HL-60/S4 treated with phorbol 12-myristate 13-acetate at 8.2 ng/mL for 4 days and 3 days (cell line): ENCODE measurements around the gene PABPN1L.

ENCODE experiments used
- in situ Hi-C: fragments of 300-500 bp; cut with MboI; formaldehyde crosslinking; loops from 2 replicates; pipeline ENCODE4 v1.15.0; 2022; ENCODE audit warnings: low sequenced_read_pairs

PABPN1L gene

DNA sequence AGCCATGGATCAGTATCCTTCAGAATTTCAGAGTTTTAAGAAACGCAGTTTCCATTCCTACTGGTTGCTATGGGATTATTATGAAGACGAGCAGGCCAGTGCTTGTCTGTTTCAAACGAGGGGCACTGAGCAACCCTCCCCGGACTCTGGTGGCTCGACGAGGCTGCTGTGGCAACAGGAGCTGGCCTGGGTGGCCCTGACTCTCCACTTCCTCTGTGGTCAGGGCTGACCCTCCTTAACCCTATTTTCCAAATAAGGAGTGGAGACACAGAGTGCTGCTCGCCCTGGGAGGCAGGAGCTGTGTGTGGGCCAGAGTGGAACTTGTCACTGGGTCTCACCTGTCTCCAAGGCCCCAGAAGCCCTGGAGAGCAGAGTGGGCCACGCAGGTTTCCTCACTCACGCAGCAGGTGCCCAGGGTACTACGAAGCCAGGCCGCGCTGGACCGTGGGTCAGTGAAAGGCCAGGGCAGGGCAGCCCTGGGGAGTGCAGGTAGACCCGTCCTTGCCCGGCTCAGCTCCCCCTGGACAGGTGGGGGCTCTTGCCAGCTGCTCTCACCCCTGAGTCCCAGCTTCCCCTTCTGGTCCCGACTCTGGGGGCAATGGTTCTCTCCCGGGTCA, 13.0 kb downstream of the PABPN1L start:
- in situ Hi-C loops: no loop called here

- in situ Hi-C loops: no loop called here
These were observed 14.8 kb downstream of the PABPN1L start for GRCh38 chr16:88851616-88852015.

DNA sequence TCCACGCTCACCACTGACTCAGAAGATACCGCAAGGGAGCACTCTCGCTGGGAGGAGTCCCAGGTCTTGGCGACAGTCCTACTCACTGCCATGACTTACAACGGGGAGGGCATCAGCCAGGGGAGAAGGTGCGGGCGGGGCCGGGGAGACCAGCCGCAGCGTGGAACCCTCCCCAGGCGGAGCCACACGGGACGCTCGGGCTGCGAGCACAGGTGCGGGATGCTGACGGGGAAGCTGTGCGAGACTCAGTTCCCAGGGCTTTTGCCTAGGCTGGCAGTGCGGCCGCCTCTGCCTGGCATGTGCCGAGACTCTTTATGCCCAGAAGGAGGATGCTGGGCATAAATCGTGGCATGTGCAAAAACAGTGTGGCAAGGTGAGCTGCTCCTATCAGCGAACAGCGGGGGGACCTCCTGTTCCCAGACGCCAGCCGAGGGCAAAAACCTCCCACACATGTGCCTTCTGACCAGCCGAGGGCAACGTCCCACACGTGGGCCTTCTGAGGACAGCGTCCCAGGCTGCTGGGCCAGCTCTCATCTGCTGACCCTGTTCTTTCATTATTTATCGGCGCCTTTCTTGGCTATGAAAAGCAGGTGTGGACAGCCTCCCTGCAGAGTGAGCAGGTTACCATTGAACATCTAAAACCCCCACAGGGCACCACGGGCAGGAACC, 15.8 kb downstream of the PABPN1L start:
- in situ Hi-C loops: no loop called here

DNA sequence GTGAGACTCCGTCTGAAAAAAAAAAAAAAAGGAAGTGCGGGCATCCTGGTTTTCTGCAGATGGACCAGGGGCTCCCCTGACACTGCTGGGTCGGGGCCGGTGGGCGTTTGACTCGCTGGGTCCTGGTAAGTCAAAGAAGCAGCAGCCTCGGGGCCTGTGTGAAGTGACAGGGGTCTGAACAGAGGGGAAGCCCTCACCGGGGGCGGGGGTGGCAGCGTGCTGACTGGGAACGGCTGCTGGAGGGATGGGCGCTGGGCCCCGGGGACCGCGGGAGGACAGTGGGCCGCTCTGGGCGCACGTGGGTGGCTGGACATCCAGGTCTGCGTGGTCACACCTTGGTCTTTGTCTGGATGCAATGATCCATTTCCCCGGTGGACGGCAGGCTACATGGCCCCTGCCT, 17.9 kb downstream of the PABPN1L start:
- in situ Hi-C loops: no loop called here

GRCh38 chr16:88847654-88848053, 18.8 kb downstream of the PABPN1L start:
- in situ Hi-C loops: no loop called here

DNA sequence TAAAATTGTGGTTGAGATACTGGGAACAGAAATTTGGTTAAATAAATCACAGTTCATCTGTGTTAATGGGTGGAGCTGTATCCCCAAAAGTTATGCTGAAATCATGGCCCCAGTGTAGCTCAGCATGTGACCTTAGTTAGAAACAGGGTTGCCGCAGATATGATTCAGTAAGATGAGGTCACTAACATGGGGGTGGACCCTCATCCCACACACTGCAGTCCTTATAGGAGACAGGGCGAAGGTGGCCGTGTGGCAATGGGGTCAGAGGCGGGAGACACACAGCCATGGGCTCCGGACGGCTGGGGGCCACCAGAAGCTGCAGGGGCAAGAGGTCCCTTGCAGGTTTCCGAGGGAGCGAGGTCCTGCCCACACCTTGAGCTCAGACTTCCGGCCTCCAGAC, 20.4 kb downstream of the PABPN1L start:
- in situ Hi-C loops: no loop called here

DNA sequence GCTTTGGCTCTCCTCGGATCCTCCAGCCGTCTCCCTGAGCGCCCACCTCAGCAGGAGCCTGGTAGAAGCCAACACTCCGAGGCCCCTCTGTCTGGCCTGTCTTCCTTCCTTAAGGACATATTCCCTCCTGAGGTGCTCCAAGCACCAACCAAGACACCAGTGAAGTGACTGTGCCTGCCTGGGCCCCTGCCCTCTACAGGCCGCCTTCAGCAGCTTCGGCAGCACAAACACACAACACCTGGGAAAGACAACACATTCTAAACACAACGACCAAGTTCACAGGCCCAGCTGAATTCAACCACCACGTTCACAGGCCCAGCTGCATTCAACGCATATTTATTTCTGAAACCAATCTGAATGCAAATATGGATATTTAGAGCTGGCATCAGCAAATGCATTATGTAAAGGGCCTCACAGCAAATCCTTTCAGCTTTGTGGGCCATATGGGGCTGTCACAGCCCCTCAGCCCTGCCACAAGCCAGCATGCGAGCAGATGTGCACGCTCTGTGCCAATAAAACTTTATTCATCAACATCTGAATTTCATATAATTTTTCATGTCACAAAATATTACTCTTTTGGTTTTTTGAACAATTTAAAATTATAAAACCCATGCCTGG, 21.9 kb downstream of the PABPN1L start:
- in situ Hi-C loops: no loop called here

DNA sequence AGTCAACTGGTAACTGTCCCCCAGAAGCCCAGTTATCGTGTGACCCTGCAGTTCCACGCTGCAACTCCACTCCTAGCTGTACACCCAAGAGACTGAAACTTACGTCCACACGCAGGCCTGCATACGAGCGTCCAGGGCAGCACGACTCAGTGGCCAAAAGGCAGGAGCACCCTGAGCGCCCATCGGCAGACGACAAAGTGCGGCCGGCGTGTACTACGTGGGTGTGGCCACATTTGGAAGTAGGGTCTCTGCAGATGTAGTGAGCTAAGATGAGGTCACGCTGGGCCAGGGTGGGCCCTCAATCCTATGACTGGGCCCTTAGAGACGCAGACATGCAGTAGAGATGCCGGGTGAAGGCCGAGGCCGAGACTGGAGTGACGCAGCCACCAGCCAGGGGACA, 23.2 kb downstream of the PABPN1L start:
- in situ Hi-C loops: no loop called here

- in situ Hi-C loops: no loop called here
These were observed 23.7 kb downstream of the PABPN1L start for GRCh38 chr16:88842806-88843205.

DNA sequence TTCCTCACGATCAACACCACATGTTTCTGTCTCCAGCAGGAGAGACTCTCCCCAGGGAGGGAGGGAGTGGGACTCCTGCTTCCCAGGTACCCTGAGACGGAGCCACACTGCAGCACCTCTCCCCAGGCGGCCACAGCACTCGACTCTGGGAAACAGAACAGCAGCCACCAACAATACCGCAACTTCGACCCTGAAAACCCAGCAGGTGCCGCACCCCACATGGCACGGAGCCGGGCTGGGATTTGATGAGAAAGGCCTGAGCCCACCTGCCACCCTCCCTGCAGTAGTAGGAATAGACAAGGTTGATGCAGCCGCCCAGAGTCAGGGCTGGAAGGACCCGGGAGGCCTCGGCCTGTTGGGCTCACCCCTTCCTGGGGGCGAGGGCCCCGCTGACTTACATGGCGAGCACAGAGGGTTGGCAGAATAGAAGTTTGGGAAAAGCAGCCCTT, 24.1 kb downstream of the PABPN1L start:
- in situ Hi-C loops: no loop called here

DNA sequence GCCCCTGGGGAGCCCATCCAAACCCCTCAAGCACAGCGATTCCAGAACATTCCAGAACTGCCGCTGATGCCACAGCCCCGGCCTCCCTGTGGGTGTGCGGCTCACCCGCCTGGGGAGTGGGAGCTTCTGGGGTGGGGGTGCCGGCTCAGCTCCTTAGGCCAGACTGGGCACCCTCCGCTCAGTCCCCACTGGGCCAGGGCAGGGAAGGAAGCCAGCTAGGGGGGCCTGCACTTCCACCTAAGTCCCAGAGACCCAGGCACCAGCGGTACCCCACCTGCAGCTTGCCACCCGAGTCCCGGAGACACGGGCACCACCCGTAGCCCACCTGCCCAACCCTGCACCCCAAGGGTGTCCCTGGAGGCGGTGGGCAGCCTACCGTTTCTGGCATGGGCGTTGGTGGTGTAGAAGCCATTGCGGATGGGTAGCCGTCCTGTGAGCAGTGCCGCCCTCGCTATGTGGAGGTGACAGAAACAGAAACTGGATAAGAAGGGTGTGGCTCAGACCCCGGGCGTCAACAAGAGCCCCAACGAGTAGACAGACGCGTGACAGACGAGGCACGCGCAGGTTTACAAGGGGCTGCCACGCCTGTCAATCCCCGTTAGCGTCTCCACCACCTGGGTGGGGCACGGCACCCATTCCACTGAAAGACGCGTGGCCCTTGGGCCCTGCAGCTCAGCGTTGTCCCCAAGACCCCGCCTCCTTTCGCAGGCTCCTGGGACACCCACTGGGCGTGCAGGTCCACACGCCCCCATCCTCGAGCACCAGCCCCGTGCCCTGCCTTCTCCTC, 24.7 kb downstream of the PABPN1L start:
- in situ Hi-C loops: no loop called here

DNA sequence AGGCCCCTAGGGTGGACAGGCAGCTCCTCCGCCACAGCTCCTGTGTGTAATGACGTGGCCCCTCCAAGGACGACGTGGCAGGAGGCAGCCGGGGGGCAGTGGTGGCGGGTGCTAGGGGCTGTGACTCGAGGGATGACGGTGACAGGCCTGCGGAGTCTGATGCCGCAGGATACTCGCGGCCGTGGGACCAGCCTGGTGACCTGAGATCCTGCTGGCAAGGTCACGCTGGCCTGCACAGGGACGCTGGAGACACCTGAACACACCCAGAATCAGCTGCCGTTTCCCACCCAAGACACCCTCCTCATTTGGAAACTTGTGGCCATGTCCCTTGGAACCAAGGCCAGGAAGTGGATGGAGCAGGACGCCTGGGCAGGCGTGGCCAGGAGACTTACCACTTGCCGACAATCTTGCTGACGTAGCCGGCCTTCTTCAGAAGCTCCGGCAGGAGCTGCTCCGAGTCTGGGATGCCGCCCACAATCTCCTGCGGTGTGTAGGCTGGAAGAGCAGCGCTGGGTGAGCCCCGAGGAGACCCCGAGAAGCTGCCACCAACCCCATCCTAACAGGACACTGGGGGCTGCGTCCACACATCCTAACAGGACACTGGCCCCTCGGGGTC, 25.8 kb downstream of the PABPN1L start:
- in situ Hi-C loops: no loop called here

DNA sequence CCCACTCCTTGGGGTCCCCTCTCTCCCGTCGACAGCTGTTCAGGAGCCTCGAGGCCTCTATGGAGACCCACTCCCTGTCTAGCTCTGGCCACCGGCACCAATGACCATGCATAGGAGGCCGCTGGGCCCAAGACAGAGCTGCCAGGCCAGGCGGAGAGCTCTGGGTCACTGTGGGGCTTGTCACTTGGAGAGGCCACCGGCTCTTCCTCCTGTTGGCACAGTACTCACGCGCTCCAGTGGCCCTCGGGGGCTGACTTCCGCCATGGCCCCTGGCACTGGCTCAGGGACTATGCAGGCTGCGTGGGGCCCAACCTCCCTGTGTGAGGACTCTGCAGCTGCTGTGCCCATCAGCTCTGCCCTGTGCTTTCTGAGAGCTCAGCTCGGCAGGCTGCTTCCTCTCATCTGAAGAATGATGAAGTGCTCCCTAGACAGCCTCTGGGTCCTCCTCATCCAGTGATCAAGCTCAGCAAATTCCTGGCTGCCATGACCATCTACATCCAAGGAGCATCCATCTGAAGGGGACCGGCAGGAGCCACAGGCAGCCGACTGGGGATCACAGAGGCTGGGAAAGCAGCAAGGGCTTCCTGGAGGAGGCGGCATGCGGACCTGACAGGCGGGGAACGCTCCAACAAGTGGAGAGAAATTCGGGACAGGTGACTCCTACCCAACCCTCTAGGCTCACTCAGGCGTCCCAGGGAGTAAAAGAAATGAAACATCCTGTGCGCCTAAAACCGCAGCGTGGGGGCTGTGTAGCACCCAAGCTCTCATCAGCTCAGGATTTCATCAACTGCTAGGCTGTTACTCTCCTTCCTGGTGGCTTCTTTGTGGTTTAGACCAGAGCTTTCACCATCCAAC, 26.5 kb downstream of the PABPN1L start:
- in situ Hi-C loops: no loop called here

DNA sequence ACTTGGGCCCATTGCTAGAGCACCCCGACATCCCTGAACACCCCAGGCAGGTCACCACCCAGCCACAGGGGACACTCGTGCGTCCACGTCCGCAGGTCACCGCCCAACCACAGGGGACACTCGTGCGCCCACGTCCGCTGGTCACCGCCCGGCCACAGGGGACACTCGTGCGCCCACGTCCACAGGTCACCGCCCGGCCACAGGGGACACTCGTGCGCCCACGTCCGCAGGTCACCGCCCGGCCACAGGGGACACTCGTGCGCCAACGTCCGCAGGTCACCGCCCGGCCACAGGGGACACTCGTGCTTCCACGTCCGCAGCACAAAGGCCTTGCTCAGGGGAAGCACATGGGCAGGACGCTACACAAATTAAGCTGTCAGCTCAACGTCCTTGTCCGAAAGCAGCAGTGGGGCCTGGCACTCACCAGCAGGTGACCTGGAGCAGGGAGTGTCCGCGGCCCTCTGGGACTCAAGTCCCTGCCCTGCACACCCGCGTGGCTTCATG, 27.4 kb downstream of the PABPN1L start:
- in situ Hi-C loops: no loop called here

DNA sequence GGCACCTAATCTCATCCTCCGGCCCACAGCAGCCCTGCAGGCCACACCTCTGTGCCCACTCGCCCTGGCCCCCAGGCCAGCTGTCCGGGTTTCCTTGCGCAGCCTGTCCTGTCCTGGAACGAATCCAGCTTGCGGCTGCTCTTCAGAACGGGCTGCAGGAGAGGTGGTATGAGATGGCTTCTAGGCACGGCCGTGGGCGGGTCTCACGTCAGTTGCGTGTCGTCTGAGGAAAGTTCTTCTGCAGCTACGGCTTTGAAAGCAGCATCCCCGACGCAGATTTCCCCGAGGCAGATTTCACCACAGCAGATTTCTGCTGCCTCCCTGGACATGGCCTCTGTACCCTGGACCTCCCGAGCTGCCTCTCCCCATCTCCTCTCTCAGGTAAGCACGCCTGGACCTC, 27.9 kb downstream of the PABPN1L start:
- in situ Hi-C loops: no loop called here

DNA sequence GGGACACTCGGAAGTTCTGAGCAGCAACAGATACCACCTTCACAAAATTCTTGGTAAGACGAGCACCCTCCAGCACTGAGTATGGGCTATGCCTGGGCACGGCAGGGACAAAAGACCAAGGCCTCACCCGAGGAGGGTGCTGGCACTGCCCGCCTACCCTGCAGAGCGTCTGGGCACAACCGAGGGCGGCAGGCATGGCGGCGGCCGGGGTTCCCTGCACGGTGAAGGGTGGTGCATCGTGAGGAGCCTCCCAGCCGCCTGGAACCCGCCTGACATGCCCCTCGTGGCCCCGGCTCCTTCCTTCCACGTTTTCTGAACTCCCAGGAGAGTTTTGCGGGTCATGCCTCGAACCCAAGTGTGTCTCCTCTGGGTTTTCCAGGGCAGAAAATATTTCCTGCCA, 28.7 kb downstream of the PABPN1L start:
- in situ Hi-C loops: no loop called here

DNA sequence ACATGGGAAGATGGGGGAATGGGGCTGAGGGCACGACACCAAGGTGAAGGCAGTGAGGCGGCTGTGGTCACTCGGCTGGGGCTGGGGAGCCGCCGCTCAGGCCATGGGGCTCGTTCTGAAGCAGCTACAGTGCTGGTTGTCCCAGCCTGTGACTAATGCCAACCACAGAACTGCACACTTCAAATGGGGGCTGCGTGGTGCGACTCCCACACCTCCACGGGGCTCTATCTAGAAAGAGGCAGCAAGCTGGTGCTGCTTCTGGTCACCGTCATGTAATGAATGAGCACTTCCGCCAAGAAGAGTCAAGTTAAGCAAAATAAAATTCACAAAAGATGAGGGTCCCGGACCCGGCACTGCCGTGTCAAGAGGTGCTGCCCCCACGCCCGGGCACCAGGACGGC, 29.7 kb downstream of the PABPN1L start:
- in situ Hi-C loops: no loop called here

DNA sequence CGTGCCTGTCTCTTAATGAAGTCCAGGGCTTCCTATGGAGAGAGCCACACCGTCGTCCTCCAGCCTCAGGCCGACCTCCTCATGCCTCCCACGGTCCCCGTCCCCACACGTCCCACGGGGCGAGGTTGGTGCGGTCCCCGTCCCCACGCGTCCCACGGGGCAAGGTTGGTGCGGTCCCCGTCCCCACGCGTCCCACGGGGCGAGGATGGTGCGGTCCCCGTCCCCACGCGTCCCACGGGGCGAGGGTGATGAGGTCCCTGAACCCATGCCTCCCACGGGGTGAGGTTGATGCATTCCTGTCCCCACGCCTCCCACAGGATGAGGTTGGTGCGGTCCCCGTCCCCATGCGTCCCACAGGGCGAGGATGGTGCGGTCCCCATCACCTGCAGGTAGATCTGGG, 30.6 kb downstream of the PABPN1L start:
- in situ Hi-C loops: no loop called here

DNA sequence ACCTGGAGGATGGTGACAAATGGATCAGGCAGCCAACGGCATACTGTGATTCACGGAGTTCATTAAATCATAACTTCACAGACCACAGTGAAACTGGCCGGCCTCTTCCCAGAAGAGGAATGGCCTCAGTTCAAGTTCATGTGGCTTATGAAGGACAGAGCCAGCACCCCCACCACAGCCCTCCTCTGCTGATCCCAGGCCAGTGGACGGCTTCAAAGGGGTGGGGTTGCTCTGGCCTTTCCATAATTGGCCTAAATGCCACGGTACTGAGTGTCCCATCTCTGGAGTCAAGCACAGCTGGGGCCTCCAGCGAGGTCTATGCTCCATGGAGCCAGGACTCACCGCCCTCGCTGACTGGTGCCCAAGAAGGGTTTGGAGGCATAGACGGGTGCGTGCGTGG, 31.1 kb downstream of the PABPN1L start:
- in situ Hi-C loops: no loop called here

DNA sequence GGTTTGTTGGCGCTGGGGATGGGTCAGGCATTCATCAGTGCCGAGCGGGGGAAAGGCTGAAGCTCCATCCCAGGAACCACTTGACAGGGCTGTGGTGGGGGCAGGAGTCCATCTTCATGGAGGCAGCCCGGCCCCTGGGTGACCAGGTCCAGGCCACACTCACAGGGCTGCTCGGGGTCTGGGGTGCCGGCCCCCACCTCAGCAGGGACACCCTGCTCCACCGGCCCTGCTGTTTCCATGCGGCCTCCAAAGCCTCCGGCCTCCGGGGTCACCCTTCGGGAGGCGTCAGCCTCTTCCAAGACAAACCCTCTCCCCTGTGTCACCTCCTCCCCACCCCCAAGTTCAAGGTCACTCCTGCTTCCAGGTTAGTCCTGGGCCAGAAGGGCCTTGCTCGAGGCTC, 31.8 kb downstream of the PABPN1L start:
- in situ Hi-C loops: no loop called here
